ENCODE results near the gene EWSR1. TPM values are rescaled to one million over a fixed set of nuclear protein-coding genes. Genes with fewer than 3 reads are reported as not detected.

The EWSR1 gene
- total and polyA plus RNA-seq, 2 of the 4 experiments (the other 2 are of a cell fraction), result 243 to 518 TPM

GRCh38 chr22:29277927-29278326, 9.9 kb downstream of the EWSR1 start:
- Histone ChIP-seq H3K4me3 (ENCODE audit: insufficient read depth, low read depth, low read length) (no peak overlapping the region), H3K79me1 (ENCODE audit: low read depth in 1 of 2, low read length in 2 of 2) (peaks cover 16 to 64% of the 10 kb centered on the region in 2 experiments), H3K9me3 (ENCODE audit: control insufficient read depth, insufficient read depth, low read length) (no peaks in the 10 kb centered on the region), H3K56ac (ENCODE audit: extremely low read depth, insufficient read depth, low read length) (no peak overlapping the region), H4K91ac (ENCODE audit: insufficient read depth, low read depth, low read length) (no peak overlapping the region), H2BK120ac (ENCODE audit: low read depth, low read length) (no peak overlapping the region), H4K8ac (ENCODE audit: low read depth in 2 of 2, low read length in 2 of 2) (no peak overlapping the region), H3K27me3 (ENCODE audit: control insufficient read depth, insufficient read depth, low read length) (no peaks in the 10 kb centered on the region), H3K27ac (ENCODE audit: insufficient read depth, low read length) (no peak overlapping the region), H3K9ac (ENCODE audit: low read depth, low read length) (no peak overlapping the region), H3K36me3 (ENCODE audit: control insufficient read depth, insufficient read depth, low read length) (peaks cover 65% of the 10 kb centered on the region), H2AK9ac (replicated peaks; ENCODE audit: low read depth, low read length, poor library complexity) (no peak overlapping the region), H2AFZ (replicated peaks; ENCODE audit: low read length, poor library complexity) (no peak overlapping the region), H2AK5ac (ENCODE audit: low read depth, low read length) (no peak overlapping the region), H3K14ac (replicated peaks; ENCODE audit: low read depth, low read length) (no peak overlapping the region), H3K4me2 (ENCODE audit: low read depth, low read length) (no peak overlapping the region), H4K20me1 (ENCODE audit: insufficient read depth, low read length) (peaks cover 89% of the 10 kb centered on the region), H3K4ac (ENCODE audit: low read depth, low read length) (no peak overlapping the region), H3K18ac (ENCODE audit: low read depth, low read length) (no peak overlapping the region), H4K5ac (ENCODE audit: low read depth, low read length) (no peak overlapping the region), H3K4me1 (ENCODE audit: control insufficient read depth, insufficient read depth, low read length) (no peaks in the 10 kb centered on the region), H2BK5ac (ENCODE audit: low read depth, low read length, poor library complexity, severe bottlenecking) (no peak overlapping the region), H3K9me1 (ENCODE audit: insufficient read depth, low read length) (peaks cover 8% of the 10 kb centered on the region; the same call in 1 of the 2 replicates), H2BK15ac (ENCODE audit: low read depth, low read length) (no peak overlapping the region), H3K23ac (ENCODE audit: low read depth, low read length) (no peak overlapping the region; the same call in 1 of the 2 replicates), H2BK20ac (ENCODE audit: low read depth, low read length) (no peak overlapping the region)
- ATAC-seq (ENCODE audit: low read depth) (no peak), DNase-seq (no peak)
- WGBS, 2 experiments (ENCODE audit: extremely low coverage in 2 of 2, insufficient read length in 1 of 2), result no CpG with 5 or more reads among the region's 1 CpG
- in situ Hi-C loops (cut with MboI; ENCODE audit: low sequenced_read_pairs) (no loop called here), dilution Hi-C loops (cut with HindIII; ENCODE audit: low sequenced_read_pairs, unreplicated experiment) (no loop called here), intact Hi-C loops (cut with micrococcal nuclease) (no loop called here)
- ChIA-PET CTCF (no interaction called here), POLR2A (ENCODE audit: unreplicated experiment) (no interaction called here)
- no TSS peak for BruUV-seq (replicated peaks)
- TF ChIP-seq RAD21 (IDR thresholded peaks at IDR 0.05; ENCODE audit: low read length) (no peak), MAZ (IDR thresholded peaks at IDR 0.05; ENCODE audit: borderline replicate concordance, low read depth, low read length) (no peak), USF2 (IDR thresholded peaks at IDR 0.05; ENCODE audit: low read depth, low read length) (no peak), FOS (IDR thresholded peaks at IDR 0.05; ENCODE audit: low read depth, low read length) (no peak), POLR2A (IDR thresholded peaks at IDR 0.05; ENCODE audit: low read depth, low read length) (no peak)

Data from IMR-90 (cell line).